H1 (cell line): ENCODE results near the gene LMAN2. TPM values are rescaled to one million over a fixed set of nuclear protein-coding genes. Genes with fewer than 3 reads are reported as not detected.

Source experiments
- CTCF ChIA-PET: fragments of 300-600 bp; sonication (Branson Sonifier 250); formaldehyde crosslinking; loops from one replicate; lab custom pipeline; 2021; ENCODE audit not compliant: partially characterized antibody; lab: Charles Lee
- POLR2A ChIA-PET: fragments of 300-600 bp; sonication (Branson Sonifier 250); formaldehyde crosslinking; loops from one replicate; lab custom pipeline; 2021; ENCODE audit warnings: inconsistent platforms; ENCODE audit not compliant: partially characterized antibody; lab: Charles Lee
- DNase-seq, 2 experiments: peaks; one replicate each; pipeline versions ENCODE4 v3.0.0 to v3.0.0-alpha.2; 2010 to 2022; ENCODE audit warnings: low spot score in 2 of 2, low read depth in 1 of 2, mixed read lengths in 1 of 2
- FAIRE-seq: peaks from 2 replicates; lab custom pipeline; 2011; peaks lifted over from hg19 to GRCh38; lab: Jason Lieb, UNC
- H2AFZ ChIP-seq: 2 replicates; pipeline ENCODE4 v1.8.1; 2012; ENCODE audit warnings: low read length, inconsistent platforms
- H2AK5ac ChIP-seq: 2 replicates; pipeline ENCODE4 v1.6.1; 2013; ENCODE audit warnings: low read depth, low read length
- H2BK120ac ChIP-seq: replicated peaks from 2 replicates; pipeline ENCODE3; 2013; ENCODE audit warnings: low read depth, low read length, inconsistent platforms
- H2BK12ac ChIP-seq: 2 replicates; pipeline ENCODE4 v1.6.1; 2013; ENCODE audit warnings: low read depth, low read length
- H2BK15ac ChIP-seq: 2 replicates; pipeline ENCODE4 v1.6.1; 2013; ENCODE audit warnings: low read length
- H2BK20ac ChIP-seq: 2 replicates; pipeline ENCODE4 v1.6.1; 2013; ENCODE audit warnings: low read length
- H2BK5ac ChIP-seq: 2 replicates; pipeline ENCODE4 v1.6.1; 2013; ENCODE audit warnings: low read depth, low read length
- H3K14ac ChIP-seq: 2 replicates; pipeline ENCODE4 v1.6.1; 2013; ENCODE audit warnings: inconsistent platforms; ENCODE audit not compliant: insufficient read length
- H3K18ac ChIP-seq: 2 replicates; pipeline ENCODE4 v1.6.1; 2013; ENCODE audit warnings: low read length; ENCODE audit errors: extremely low read depth
- H3K23ac ChIP-seq: 2 replicates; pipeline ENCODE4 v1.6.1; 2013; ENCODE audit warnings: inconsistent platforms; ENCODE audit not compliant: insufficient read length
- H3K23me2 ChIP-seq: 2 replicates; pipeline ENCODE4 v1.6.1; 2013; ENCODE audit warnings: low read depth, low read length
- H3K27ac ChIP-seq: 2 replicates; pipeline ENCODE4 v1.6.1; 2011; ENCODE audit warnings: low read depth, low read length, inconsistent platforms
- H3K27me3 ChIP-seq, 4 experiments: replicated peaks in 1 of 4; 1 replicate in 1 of 4; 2 replicates in 3 of 4; pipeline versions ENCODE4 v1.6.1 to v1.8.1; 2011 to 2013; ENCODE audit warnings: low read length in 3 of 4, mild to moderate bottlenecking in 3 of 4, inconsistent platforms in 2 of 4, mixed read lengths in 2 of 4, moderate library complexity in 1 of 4; ENCODE audit not compliant: control insufficient read depth in 3 of 4, insufficient read depth in 3 of 4; ENCODE audit errors: extremely low read depth in 1 of 4
- H3K36me3 ChIP-seq, 4 experiments: 2 replicates each; pipeline versions ENCODE4 v1.6.1 to v1.8.1; 2011 to 2013; ENCODE audit warnings: mild to moderate bottlenecking in 4 of 4, low read length in 3 of 4, moderate library complexity in 2 of 4, control low read depth in 1 of 4, inconsistent platforms in 1 of 4; ENCODE audit not compliant: insufficient read depth in 4 of 4, control insufficient read depth in 2 of 4
- H3K4ac ChIP-seq: replicated peaks from 2 replicates; pipeline ENCODE3; 2013; ENCODE audit warnings: low read length, low read depth, mixed read lengths, inconsistent platforms; ENCODE audit not compliant: insufficient read length
- H3K4me1 ChIP-seq, 4 experiments: replicated peaks in 1 of 4; 1 replicate in 1 of 4; 2 replicates in 3 of 4; pipeline versions ENCODE4 v1.6.1 to v1.8.1; 2011 to 2013; ENCODE audit warnings: low read length in 3 of 4, inconsistent platforms in 2 of 4, mixed read lengths in 1 of 4; ENCODE audit not compliant: insufficient read depth in 4 of 4, control insufficient read depth in 3 of 4
- H3K4me2 ChIP-seq, 2 experiments: 2 replicates each; pipeline versions ENCODE4 v1.6.1 to v1.8.1; 2011 to 2013; ENCODE audit warnings: low read depth in 2 of 2, low read length in 2 of 2, control low read depth in 1 of 2, inconsistent platforms in 1 of 2, mild to moderate bottlenecking in 1 of 2; ENCODE audit not compliant: insufficient read depth in 1 of 2
- H3K4me3 ChIP-seq, 4 experiments: fragments of 200-600, 300-600 bp in 1 of 4; sonication (generic), shearing (Covaris generic), sonication (Bioruptor Twin) in 1 of 4; 2 replicates each; pipeline versions ENCODE4 v1.5.1 to v1.8.1; 2011 to 2016; ENCODE audit warnings: low read length in 4 of 4, low read depth in 3 of 4, control low read depth in 2 of 4, inconsistent platforms in 2 of 4, mild to moderate bottlenecking in 2 of 4, mixed read lengths in 1 of 4, moderate library complexity in 1 of 4; ENCODE audit not compliant: insufficient read depth in 2 of 4; ENCODE audit errors: extremely low read depth in 1 of 4
- H3K56ac ChIP-seq: replicated peaks from 2 replicates; pipeline ENCODE3; 2013; ENCODE audit warnings: low read depth, mild to moderate bottlenecking, mixed read lengths, low read length, inconsistent platforms; ENCODE audit not compliant: insufficient read length
- H3K79me1 ChIP-seq: 2 replicates; pipeline ENCODE4 v1.6.1; 2013; ENCODE audit warnings: low read depth, low read length, control low read depth
- H3K79me2 ChIP-seq, 2 experiments: 2 replicates each; pipeline versions ENCODE4 v1.6.1 to v1.8.1; 2012 to 2013; ENCODE audit warnings: low read length in 2 of 2, mild to moderate bottlenecking in 2 of 2, inconsistent platforms in 1 of 2; ENCODE audit not compliant: insufficient read depth in 2 of 2, control insufficient read depth in 1 of 2
- H3K9ac ChIP-seq, 4 experiments: replicated peaks in 1 of 4; 1 replicate in 1 of 4; 2 replicates in 3 of 4; pipeline versions ENCODE4 v1.6.1 to v1.8.1; 2011 to 2013; ENCODE audit warnings: low read depth in 3 of 4, low read length in 3 of 4, control low read depth in 2 of 4, mild to moderate bottlenecking in 2 of 4, moderate library complexity in 2 of 4, inconsistent platforms in 1 of 4; ENCODE audit errors: extremely low read depth in 1 of 4
- H3K9me3 ChIP-seq, 2 experiments: 2 replicates each; pipeline versions ENCODE4 v1.6.1 to v1.8.1; 2012 to 2013; ENCODE audit warnings: mild to moderate bottlenecking in 2 of 2, moderate library complexity in 2 of 2, control low read depth in 1 of 2, inconsistent platforms in 1 of 2, low read depth in 1 of 2, low read length in 1 of 2, mixed read lengths in 1 of 2; ENCODE audit not compliant: insufficient read depth in 2 of 2
- H4K20me1 ChIP-seq, 2 experiments: replicated peaks in 1 of 2; 2 replicates each; pipeline versions ENCODE3 to v1.8.1; 2011 to 2013; ENCODE audit warnings: inconsistent platforms in 2 of 2, low read length in 2 of 2, mild to moderate bottlenecking in 1 of 2; ENCODE audit not compliant: insufficient read depth in 2 of 2, control insufficient read depth in 1 of 2
- H4K5ac ChIP-seq: 2 replicates; pipeline ENCODE4 v1.6.1; 2013; ENCODE audit warnings: low read length, low read depth, mixed read lengths, inconsistent platforms; ENCODE audit not compliant: insufficient read length
- H4K8ac ChIP-seq: 2 replicates; pipeline ENCODE4 v1.8.0; 2013; ENCODE audit warnings: mild to moderate bottlenecking, moderate library complexity, low read length, inconsistent platforms; ENCODE audit not compliant: insufficient read depth; ENCODE audit errors: extremely low read depth
- H4K91ac ChIP-seq: replicated peaks from 2 replicates; pipeline ENCODE3; 2013; ENCODE audit warnings: low read length, mixed read lengths, inconsistent platforms; ENCODE audit not compliant: insufficient read length
- BACH1 ChIP-seq: IDR thresholded peaks from 2 replicates; pipeline ENCODE4 v1.6.1; 2012; ENCODE audit warnings: low read length, improper control_type of control experiment
- BCL11A ChIP-seq, 2 experiments: IDR thresholded peaks; one replicate each; pipeline ENCODE4 v1.6.1; 2011; ENCODE audit warnings: low read depth in 2 of 2, low read length in 2 of 2, mild to moderate bottlenecking in 2 of 2
- CREB1 ChIP-seq: IDR thresholded peaks from 2 replicates; pipeline ENCODE4 v1.6.1; 2012; ENCODE audit warnings: inconsistent platforms
- CTBP2 ChIP-seq: IDR thresholded peaks from 2 replicates; pipeline ENCODE4 v1.7.0; 2011; ENCODE audit warnings: borderline replicate concordance, mild to moderate bottlenecking, moderate library complexity, mixed read lengths, low read length; ENCODE audit not compliant: insufficient read depth, insufficient read length
- JUND ChIP-seq: IDR thresholded peaks from 2 replicates; pipeline ENCODE4 v1.6.1; 2011; ENCODE audit warnings: mild to moderate bottlenecking, improper control_type of control experiment, low read length
- KDM4A ChIP-seq: IDR thresholded peaks from one replicate; pipeline ENCODE4 v1.7.1; 2012; ENCODE audit warnings: low read depth, mild to moderate bottlenecking, moderate library complexity, low read length, inconsistent platforms; ENCODE audit not compliant: severe bottlenecking
- RXRA ChIP-seq: IDR thresholded peaks from 2 replicates; pipeline ENCODE4 v1.6.1; 2011; ENCODE audit warnings: low read depth, mild to moderate bottlenecking, low read length, moderate library complexity; ENCODE audit not compliant: insufficient read depth
- SIRT6 ChIP-seq: IDR thresholded peaks from one replicate; pipeline ENCODE4 v1.7.1; 2012; ENCODE audit warnings: low read length, inconsistent platforms
- TBP ChIP-seq: IDR thresholded peaks from 2 replicates; pipeline ENCODE4 v1.6.1; 2011; ENCODE audit warnings: low read depth, low read length, improper control_type of control experiment
- ZNF274 ChIP-seq: IDR thresholded peaks from 2 replicates; pipeline ENCODE4 v1.7.0; 2012; ENCODE audit warnings: low read length, borderline replicate concordance; ENCODE audit errors: extremely low read depth
- WGBS, 2 experiments: shearing (Covaris generic) in 1 of 2; methylation state at CpG; one replicate each; pipeline versions ENCODE4 v1.1.6 to v1.1.7; 2013 to 2015; ENCODE audit warnings: low lambda C conversion rate in 2 of 2, mixed read lengths in 2 of 2, inconsistent platforms in 1 of 2, low coverage in 1 of 2, missing lambda C conversion rate in 1 of 2; ENCODE audit not compliant: insufficient replicate concordance in 2 of 2, insufficient coverage in 1 of 2, insufficient read length in 1 of 2; ENCODE audit errors: extremely low coverage in 1 of 2, missing lambda C conversion rate in 1 of 2; 5-methylcytosine and 5-hydroxymethylcytosine counted together
- polyA plus RNA-seq, 7 experiments: library from polyadenylated mRNA; depleted of rRNA in 3 of 7; stranded (reverse) in 5 of 7; unstranded in 2 of 7; fragments of >200 nt in 5 of 7; fragments of 200-250 nt in 2 of 7; gene quantifications; 1 replicate in 5 of 7; 2 replicates in 1 of 7; 4 replicates in 1 of 7; pipeline versions ENCODE4 v1.2.1 to v1.2.3, GENCODE V29; 2011 to 2013; ENCODE audit warnings: missing spikeins in 2 of 7, mixed read lengths in 2 of 7
- total RNA-seq: library from RNA; stranded (reverse); fragmentation: NEBNext Ultra II Directional; extraction: Animal tissue kit (Norgen Biotek cat#: 25700); gene quantifications from 2 replicates; pipeline ENCODE4 v1.2.1, GENCODE V29; 2021
- TF ChIP-seq, protein P1 (sequence below): IDR thresholded peaks from 2 replicates; pipeline ENCODE4 v1.6.1; 2011; ENCODE audit warnings: low read depth, mild to moderate bottlenecking, low read length; ENCODE audit not compliant: insufficient read depth

The LMAN2 gene
- total and polyA plus RNA-seq, 2 of the 8 experiments (the other 6 are each of a cell fraction or from before 2014, with no cell fraction given): 116 to 225 TPM

DNA sequence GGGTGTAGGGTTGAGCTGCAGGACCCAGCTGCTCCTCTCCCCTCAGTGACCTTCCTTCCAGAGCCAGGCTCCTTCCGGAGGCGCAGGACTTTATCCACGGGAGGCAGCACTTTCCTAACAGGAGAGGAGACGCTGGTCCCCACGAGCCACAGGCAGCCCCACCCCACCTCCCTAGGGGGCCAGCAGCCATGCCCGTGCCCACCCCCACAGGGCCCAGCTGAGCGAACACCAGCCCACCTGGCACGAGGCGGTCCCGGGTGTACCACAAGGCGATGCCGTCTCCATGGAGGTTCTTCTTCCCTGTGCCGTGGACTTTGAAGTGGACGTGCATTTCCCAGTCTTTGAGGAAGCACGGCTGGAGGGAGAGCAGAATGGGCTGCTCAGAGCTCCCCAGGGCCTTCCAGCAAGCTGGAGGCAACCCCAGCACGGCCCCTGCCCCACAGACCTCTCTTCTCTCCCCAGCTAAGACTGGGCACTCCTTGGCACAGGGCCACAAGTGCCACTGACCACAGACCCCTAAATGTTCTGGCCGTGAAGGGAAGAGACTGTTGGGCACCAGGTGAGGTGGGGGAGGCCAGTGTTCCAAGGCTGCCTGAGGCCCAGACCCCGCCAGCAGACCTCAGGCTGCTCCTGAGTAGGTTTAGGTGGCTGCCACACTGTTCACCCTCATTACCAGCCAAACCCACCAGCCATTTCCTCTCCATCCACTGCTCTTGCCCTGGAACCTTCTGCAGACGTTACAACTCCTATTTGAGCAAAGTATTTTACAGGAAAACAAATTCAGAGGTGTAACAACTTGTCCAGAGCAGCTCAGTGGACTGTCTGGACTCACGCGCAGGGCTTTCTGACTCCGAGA is 13.0 kb downstream of the LMAN2 start:
- peaks cover 2 to 15% of the 10 kb centered on the region in 2 experiments for H4K20me1 ChIP-seq
- H2BK5ac ChIP-seq: 0 out of 2 replicates have a peak overlapping the region, but pooled peaks have one; percentile 72
- peaks cover 3 to 21% of the 10 kb centered on the region in 2 experiments; a peak in 2 of 4 replicates for H3K79me2 ChIP-seq
- no peak overlapping the region for H2BK15ac ChIP-seq
- H4K5ac ChIP-seq: no peak overlapping the region
- no peak overlapping the region for H3K4ac ChIP-seq
- no peak overlapping the region for H4K8ac ChIP-seq
- H2BK20ac ChIP-seq: no peak overlapping the region
- H3K27ac ChIP-seq: no peak overlapping the region
- no peak overlapping the region for H3K56ac ChIP-seq
- 95% methylated on average over 21 of the region's 22 CpGs; no CpG with 5 or more reads in 1 of the 2 experiments for WGBS, 2 experiments
- DNase-seq: no peak
- ChIA-PET CTCF (interaction anchor here (1.1 to 10.3 kb wide), 5 partner anchors 12 to 31 kb away, joined by 3 to 100 read pairs (median 4); partner anchors contain the start of gene LMAN2), POLR2A (interaction anchor here (0.8 to 1.7 kb wide), 6 partner anchors 10 to 105 kb away, joined by 3 to 5 read pairs (median 4); no protein-coding TSS in a partner anchor)
- H3K4me3 ChIP-seq: no peak overlapping the region
- no peak overlapping the region for H3K4me2 ChIP-seq
- H2BK120ac ChIP-seq: no peak overlapping the region
- H3K9ac ChIP-seq: no peak overlapping the region
- no peaks in the 10 kb centered on the region for H3K9me3 ChIP-seq
- H3K18ac ChIP-seq: no peak overlapping the region
- no peak overlapping the region for H2AK5ac ChIP-seq
- H3K27me3 ChIP-seq: no peaks in the 10 kb centered on the region
- no peak overlapping the region for H2BK12ac ChIP-seq
- no peak overlapping the region for H3K23ac ChIP-seq
- H2AFZ ChIP-seq: no peak overlapping the region
- H4K91ac ChIP-seq: no peak overlapping the region
- peaks cover 9% of the 10 kb centered on the region for H3K79me1 ChIP-seq
- peaks cover 22 to 33% (median 25%) of the 10 kb centered on the region in 4 experiments for H3K36me3 ChIP-seq
- no peak overlapping the region for H3K14ac ChIP-seq
- no peak for FAIRE-seq
- peaks cover 0 to 5% (median 3%) of the 10 kb centered on the region in 4 experiments; a peak in 4 of 7 replicates for H3K4me1 ChIP-seq
- H3K23me2 ChIP-seq: no peaks in the 10 kb centered on the region
- TF ChIP-seq KDM4A (no peak), JUND (no peak), TBP (no peak), SIRT6 (no peak), BCL11A (IDR thresholded peaks at IDR 0.05; ENCODE audit: low read depth in 2 of 2, low read length in 2 of 2) (no peak), CREB1 (no peak), RXRA (no peak), CTBP2 (no peak), ZNF274 (no peak), BACH1 (no peak)
- TF ChIP-seq, protein P1, sequence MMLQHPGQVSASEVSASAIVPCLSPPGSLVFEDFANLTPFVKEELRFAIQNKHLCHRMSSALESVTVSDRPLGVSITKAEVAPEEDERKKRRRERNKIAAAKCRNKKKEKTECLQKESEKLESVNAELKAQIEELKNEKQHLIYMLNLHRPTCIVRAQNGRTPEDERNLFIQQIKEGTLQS: no peak
